Glutamatergic neuron (in vitro differentiated cells): ENCODE data around the gene ADARB2. TPM values are rescaled to one million over a fixed set of nuclear protein-coding genes. Genes with fewer than 3 reads are reported as not detected.

ENCODE experiments used
- DNase-seq: peaks from one replicate; pipeline ENCODE4 v3.0.0; 2022
- H3K27ac Mint-ChIP-seq: one replicate; pipeline ENCODE4 v1.8.0; 2020; ENCODE audit warnings: mild to moderate bottlenecking, mixed read lengths, inconsistent platforms; ENCODE audit not compliant: unreplicated experiment
- H3K27me3 Mint-ChIP-seq: one replicate; pipeline ENCODE4 v1.8.0; 2020; ENCODE audit warnings: mild to moderate bottlenecking, moderate library complexity, mixed read lengths, inconsistent platforms; ENCODE audit not compliant: unreplicated experiment
- H3K36me3 Mint-ChIP-seq: one replicate; pipeline ENCODE4 v1.8.0; 2020; ENCODE audit warnings: mild to moderate bottlenecking, mixed read lengths, inconsistent platforms; ENCODE audit not compliant: unreplicated experiment
- H3K4me1 Mint-ChIP-seq: one replicate; pipeline ENCODE4 v1.8.0; 2020; ENCODE audit warnings: mild to moderate bottlenecking, low read depth, mixed read lengths, inconsistent platforms; ENCODE audit not compliant: unreplicated experiment
- H3K4me3 Mint-ChIP-seq: one replicate; pipeline ENCODE4 v1.8.0; 2020; ENCODE audit warnings: mild to moderate bottlenecking, mixed read lengths, inconsistent platforms; ENCODE audit not compliant: unreplicated experiment
- H3K9me3 Mint-ChIP-seq: one replicate; pipeline ENCODE4 v1.8.0; 2020; ENCODE audit warnings: mild to moderate bottlenecking, moderate library complexity, mixed read lengths, inconsistent platforms; ENCODE audit not compliant: unreplicated experiment
- total RNA-seq: library from RNA; stranded (reverse); fragmentation: NEBNext Ultra II Directional; extraction: Animal tissue kit (Norgen Biotek cat#: 25700); gene quantifications from one replicate; pipeline ENCODE4 v1.2.1, GENCODE V29; 2021; ENCODE audit not compliant: unreplicated experiment
- TF ChIP-seq, protein P1 (sequence below): fragments of 200-600 bp; sonication (generic); IDR thresholded peaks from one replicate; pipeline ENCODE4 v1.5.0; 2021; ENCODE audit not compliant: partially characterized antibody, unreplicated experiment

Gene ADARB2
- total RNA-seq, 1 donor from 2014 or later, result 20.6 TPM

DNA sequence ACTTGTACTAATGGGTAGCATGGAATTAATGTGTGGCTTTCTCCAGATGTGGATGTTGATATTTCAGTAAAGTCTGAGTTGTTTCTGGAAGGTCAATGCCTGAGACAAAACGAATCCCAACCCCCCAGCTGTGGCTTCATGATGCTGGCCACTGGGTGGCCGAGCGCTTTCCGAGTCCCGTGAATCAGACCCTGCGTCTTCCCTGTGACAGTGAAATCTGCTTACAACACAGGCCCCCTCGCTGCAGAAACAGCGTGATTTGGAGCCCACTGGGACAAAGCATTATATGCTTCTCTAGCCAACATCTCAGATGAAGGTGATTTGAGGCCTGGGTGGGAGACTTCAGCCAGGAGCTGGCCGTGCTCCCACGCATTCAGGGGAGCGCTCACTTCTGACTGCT lies 556.5 kb downstream of the ADARB2 start:
- DNase-seq, result no peak
- Mint-ChIP-seq H3K36me3 (peaks cover 5% of the 10 kb centered on the region), H3K4me1 (peaks cover 9% of the 10 kb centered on the region), H3K9me3 (peaks cover 4% of the 10 kb centered on the region), H3K27ac (no peak overlapping the region), H3K4me3 (no peak overlapping the region), H3K27me3 (peaks cover 8% of the 10 kb centered on the region)
- TF ChIP-seq, protein P1, sequence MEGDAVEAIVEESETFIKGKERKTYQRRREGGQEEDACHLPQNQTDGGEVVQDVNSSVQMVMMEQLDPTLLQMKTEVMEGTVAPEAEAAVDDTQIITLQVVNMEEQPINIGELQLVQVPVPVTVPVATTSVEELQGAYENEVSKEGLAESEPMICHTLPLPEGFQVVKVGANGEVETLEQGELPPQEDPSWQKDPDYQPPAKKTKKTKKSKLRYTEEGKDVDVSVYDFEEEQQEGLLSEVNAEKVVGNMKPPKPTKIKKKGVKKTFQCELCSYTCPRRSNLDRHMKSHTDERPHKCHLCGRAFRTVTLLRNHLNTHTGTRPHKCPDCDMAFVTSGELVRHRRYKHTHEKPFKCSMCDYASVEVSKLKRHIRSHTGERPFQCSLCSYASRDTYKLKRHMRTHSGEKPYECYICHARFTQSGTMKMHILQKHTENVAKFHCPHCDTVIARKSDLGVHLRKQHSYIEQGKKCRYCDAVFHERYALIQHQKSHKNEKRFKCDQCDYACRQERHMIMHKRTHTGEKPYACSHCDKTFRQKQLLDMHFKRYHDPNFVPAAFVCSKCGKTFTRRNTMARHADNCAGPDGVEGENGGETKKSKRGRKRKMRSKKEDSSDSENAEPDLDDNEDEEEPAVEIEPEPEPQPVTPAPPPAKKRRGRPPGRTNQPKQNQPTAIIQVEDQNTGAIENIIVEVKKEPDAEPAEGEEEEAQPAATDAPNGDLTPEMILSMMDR, result no peak

DNA sequence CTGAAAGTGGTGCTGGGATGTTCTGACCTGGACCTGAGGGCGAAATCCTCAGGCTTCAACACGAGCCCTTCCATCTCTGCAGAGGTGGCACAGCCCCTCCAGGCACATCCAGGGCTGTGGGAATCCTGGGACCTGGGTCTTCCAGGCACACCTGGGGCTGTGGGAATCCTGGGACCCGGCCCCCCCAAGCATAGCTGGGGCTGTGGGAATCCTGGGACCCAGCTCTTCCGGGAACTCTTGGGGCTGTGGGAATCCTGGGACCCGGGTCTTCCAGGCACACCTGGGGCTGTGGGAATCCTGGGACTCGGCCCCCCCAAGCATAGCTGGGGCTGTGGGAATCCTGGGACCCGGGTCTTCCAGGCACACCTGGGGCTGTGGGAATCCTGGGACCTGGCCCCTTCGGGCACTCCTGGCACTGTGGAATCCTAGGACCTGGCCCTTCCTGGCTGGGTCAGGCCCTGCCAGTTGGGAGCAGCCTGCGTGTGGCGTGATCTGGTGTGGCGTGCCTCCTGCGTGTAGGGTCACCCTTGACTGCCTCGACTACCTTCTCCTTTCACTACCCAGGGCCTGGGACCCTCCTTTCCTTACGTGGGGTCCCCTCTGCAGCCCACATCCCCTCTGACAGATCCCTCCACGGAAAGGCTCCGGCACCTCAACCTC lies 557.1 kb downstream of the ADARB2 start:
- Mint-ChIP-seq H3K27me3 (peaks cover 5% of the 10 kb centered on the region), H3K36me3 (peaks cover 5% of the 10 kb centered on the region), H3K4me3 (no peak overlapping the region), H3K9me3 (peaks cover 4% of the 10 kb centered on the region), H3K4me1 (peaks cover 6% of the 10 kb centered on the region), H3K27ac (no peak overlapping the region)
- TF ChIP-seq, protein P1, result no peak
- DNase-seq, result no peak

DNA sequence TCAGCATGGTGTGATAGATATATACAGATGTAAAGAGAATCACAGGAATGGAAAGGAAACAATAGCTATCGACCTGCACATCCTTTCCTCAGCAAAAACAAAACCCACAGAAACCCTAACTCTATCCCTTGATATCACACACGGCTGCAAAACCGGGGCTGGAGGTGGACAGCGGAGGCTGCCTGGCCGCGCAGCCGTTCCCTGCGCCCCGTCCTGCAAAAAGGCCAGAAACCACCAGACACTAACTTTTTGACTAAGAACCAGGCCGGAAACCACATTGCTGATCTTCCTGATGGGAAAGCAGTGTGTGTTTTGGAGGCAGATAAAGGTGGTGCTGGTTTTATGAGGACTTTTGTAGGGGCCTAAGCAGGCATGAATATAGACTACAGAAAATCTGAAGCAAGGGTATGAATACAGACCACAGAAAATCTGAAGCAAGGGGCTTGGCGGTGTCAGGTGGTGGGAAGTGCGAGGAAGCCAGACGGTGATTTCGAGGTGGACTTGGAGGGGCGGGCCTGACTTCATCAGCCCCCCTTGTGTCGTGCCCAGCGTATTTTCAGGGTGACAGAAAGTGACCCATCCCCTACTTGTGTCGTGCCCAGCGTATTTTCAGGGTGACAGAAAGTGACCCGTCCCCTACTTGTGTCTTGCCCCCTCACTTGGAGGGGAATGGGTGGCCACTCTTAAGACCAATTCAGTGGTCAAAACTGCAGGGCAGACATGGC lies 557.8 kb downstream of the ADARB2 start:
- H3K36me3 Mint-ChIP-seq, result peaks cover 5% of the 10 kb centered on the region
- no peak for DNase-seq
- peaks cover 5% of the 10 kb centered on the region for H3K27me3 Mint-ChIP-seq
- no peak overlapping the region for H3K27ac Mint-ChIP-seq
- peaks cover 4% of the 10 kb centered on the region for H3K9me3 Mint-ChIP-seq
- peaks cover 6% of the 10 kb centered on the region for H3K4me1 Mint-ChIP-seq
- H3K4me3 Mint-ChIP-seq, result no peak overlapping the region
- TF ChIP-seq, protein P1, result no peak

DNA sequence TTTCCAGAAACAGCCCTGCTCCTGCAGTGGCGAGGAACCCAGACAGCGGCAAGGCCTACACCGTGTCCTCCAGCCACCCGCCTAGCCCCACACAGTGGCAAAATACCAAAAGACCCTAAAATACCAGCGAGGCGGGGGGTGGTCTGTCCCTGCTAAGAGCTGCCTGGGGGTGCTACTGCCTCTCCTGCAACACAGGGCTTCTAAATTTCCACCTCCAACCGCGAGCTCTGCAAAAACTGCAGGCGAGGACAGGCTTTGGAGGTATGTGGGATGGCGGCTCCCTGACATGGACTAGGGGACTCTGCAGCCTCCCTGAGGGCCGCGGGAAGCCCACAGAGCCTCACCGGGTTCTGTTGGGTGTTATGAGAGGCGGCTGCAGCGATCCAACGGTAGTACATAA lies 558.8 kb downstream of the ADARB2 start:
- no peak overlapping the region for H3K4me3 Mint-ChIP-seq
- TF ChIP-seq, protein P1, result no peak
- H3K36me3 Mint-ChIP-seq, result peaks cover 5% of the 10 kb centered on the region
- peaks cover 5% of the 10 kb centered on the region for H3K4me1 Mint-ChIP-seq
- no peak for DNase-seq
- H3K9me3 Mint-ChIP-seq, result peaks cover 4% of the 10 kb centered on the region
- H3K27me3 Mint-ChIP-seq, result peaks cover 5% of the 10 kb centered on the region
- no peak overlapping the region for H3K27ac Mint-ChIP-seq

DNA sequence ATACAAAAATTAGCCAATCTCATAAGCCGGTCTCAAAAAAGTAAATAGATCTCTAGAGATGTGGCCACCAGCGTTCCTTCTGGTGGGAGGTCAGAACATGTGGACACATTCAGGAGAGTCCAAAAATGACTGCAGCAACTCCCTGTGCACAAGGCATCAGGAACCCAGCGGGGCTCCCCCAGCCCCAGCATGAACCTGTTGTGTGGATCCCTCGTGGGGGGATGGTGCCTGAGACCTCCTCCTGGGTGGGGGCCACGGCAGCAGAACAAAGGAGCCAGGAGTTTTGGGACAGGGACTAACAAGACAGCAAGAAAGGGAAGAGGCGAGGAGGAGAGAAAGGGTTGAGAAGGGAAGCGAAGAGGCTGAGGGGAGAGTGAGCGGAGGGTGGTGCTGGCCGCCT lies 559.4 kb downstream of the ADARB2 start:
- Mint-ChIP-seq H3K36me3 (peaks cover 5% of the 10 kb centered on the region), H3K4me1 (peaks cover 3% of the 10 kb centered on the region), H3K4me3 (no peak overlapping the region), H3K27ac (no peak overlapping the region), H3K27me3 (peaks cover 5% of the 10 kb centered on the region), H3K9me3 (peaks cover 3% of the 10 kb centered on the region)
- TF ChIP-seq, protein P1, result no peak
- DNase-seq, result no peak
